Activated naive CD4-positive, alpha-beta T cell treated with anti-CD3 and anti-CD28 coated beads for 36 hours (primary cell): ENCODE data around the gene DMTF1. TPM values are rescaled to one million over a fixed set of nuclear protein-coding genes. Genes with fewer than 3 reads are reported as not detected.
"Not testable (repeated sequence)": the region's sequence is repeated elsewhere in the genome, so short reads cannot be mapped to it uniquely, and the experiment has no call there.

Experiments
- CTCF ChIA-PET: fragments of 350-600 bp; sonication (Branson Sonifier 250); formaldehyde crosslinking; loops from one replicate; lab custom pipeline; 2021; ENCODE audit warnings: antibody characterized with exemption; lab: Charles Lee
- DNase-seq: peaks from one replicate; pipeline ENCODE4 v3.0.0-alpha.2; 2020
- H3K27ac Mint-ChIP-seq: one replicate; pipeline ENCODE4 v1.8.0; 2021; ENCODE audit warnings: mild to moderate bottlenecking, mixed read lengths
- H3K27me3 Mint-ChIP-seq: one replicate; pipeline ENCODE4 v1.8.0; 2021; ENCODE audit warnings: low read depth, mixed read lengths
- H3K36me3 Mint-ChIP-seq: one replicate; pipeline ENCODE4 v1.8.0; 2021; ENCODE audit warnings: low read depth, mixed read lengths
- H3K4me1 Mint-ChIP-seq: one replicate; pipeline ENCODE4 v1.8.0; 2021; ENCODE audit warnings: low read depth, mixed read lengths
- H3K4me3 Mint-ChIP-seq: one replicate; pipeline ENCODE4 v1.8.0; 2021; ENCODE audit warnings: mild to moderate bottlenecking, moderate library complexity, mixed read lengths
- H3K9me3 Mint-ChIP-seq: one replicate; pipeline ENCODE4 v1.8.0; 2021; ENCODE audit warnings: mixed read lengths
- intact Hi-C: fragments of 100-400 bp; cut with micrococcal nuclease; formaldehyde crosslinking; loops from one replicate; pipeline ENCODE4 v1.15.1; 2023
- total RNA-seq, 2 experiments: library from RNA; stranded (reverse); gene quantifications; one replicate each; pipeline ENCODE4 v1.2.3, GENCODE V29; 2021

The DMTF1 gene
- total RNA-seq, 2 experiments from 2014 or later: 43.6 to 49.8 TPM

DNA sequence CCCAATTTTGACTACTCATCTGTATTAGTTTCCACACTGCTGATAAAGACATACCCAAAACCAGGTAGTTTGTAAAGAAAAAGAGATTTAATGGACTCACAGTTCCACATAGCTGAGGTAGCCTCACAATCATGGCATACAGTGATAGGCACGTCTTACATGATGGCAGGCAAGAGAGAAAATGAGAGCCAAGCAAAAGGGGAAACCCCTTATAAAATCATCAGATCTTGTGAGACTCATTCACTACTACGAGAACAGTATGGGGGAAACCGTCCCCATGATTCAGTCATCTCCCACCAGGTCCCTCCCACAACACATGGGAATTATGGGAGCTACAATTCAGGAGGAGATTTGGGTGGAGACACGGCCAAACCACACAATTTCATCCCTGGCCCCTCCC, 51.7 kb downstream of the DMTF1 start:
- H3K27me3 Mint-ChIP-seq, H3K4me3 Mint-ChIP-seq: not testable (repeated sequence)
- CTCF ChIA-PET: interaction anchor here (0.5 to 1.3 kb wide), 6 partner anchors 9 to 248 kb away, joined by 3 to 6 read pairs (median 4); no protein-coding TSS in a partner anchor
- H3K4me1 Mint-ChIP-seq: peaks cover 76% of the 10 kb centered on the region
- intact Hi-C loops: loop anchor here (1.0 kb wide), 1 partner anchor 12 kb away; no protein-coding TSS in a partner anchor
- peak overlapping the region; percentile 78 for H3K27ac Mint-ChIP-seq
- peaks cover 92% of the 10 kb centered on the region for H3K36me3 Mint-ChIP-seq
- peak; percentile 33 for DNase-seq
- H3K9me3 Mint-ChIP-seq: peaks cover 35% of the 10 kb centered on the region

GRCh38 chr7:87204933-87205332, 52.7 kb downstream of the DMTF1 start:
- CTCF ChIA-PET: no interaction called here
- H3K9me3 Mint-ChIP-seq: peaks cover 35% of the 10 kb centered on the region
- H3K36me3 Mint-ChIP-seq: peaks cover 91% of the 10 kb centered on the region
- H3K27me3 Mint-ChIP-seq: no peaks in the 10 kb centered on the region
- no peak overlapping the region for H3K4me3 Mint-ChIP-seq
- H3K27ac Mint-ChIP-seq: no peak overlapping the region
- intact Hi-C loops: loop anchor here (1.0 kb wide), 1 partner anchor 11 kb away; no protein-coding TSS in a partner anchor
- H3K4me1 Mint-ChIP-seq: peaks cover 74% of the 10 kb centered on the region
- DNase-seq: no peak

- intact Hi-C loops, DNase-seq, H3K27me3 Mint-ChIP-seq, H3K4me3 Mint-ChIP-seq: not testable (repeated sequence)
- Mint-ChIP-seq H3K27ac (peak overlapping the region; percentile 19), H3K9me3 (peaks cover 35% of the 10 kb centered on the region), H3K4me1 (peaks cover 74% of the 10 kb centered on the region), H3K36me3 (peaks cover 89% of the 10 kb centered on the region)
- CTCF ChIA-PET: interaction anchor here (0.5 kb wide), 1 partner anchor 1803 kb away, joined by 4 read pairs; no protein-coding TSS in a partner anchor
Observed at GRCh38 chr7:87205701-87206100, 53.4 kb downstream of the DMTF1 start.

- Mint-ChIP-seq H3K4me1 (peaks cover 74% of the 10 kb centered on the region), H3K27ac (peak overlapping the region; percentile 37), H3K36me3 (peaks cover 83% of the 10 kb centered on the region), H3K4me3 (no peak overlapping the region), H3K27me3 (no peaks in the 10 kb centered on the region), H3K9me3 (peaks cover 35% of the 10 kb centered on the region)
- intact Hi-C loops: no loop called here
- DNase-seq: no peak
- CTCF ChIA-PET: interaction anchor here (0.7 kb wide), 1 partner anchor 14 kb away, joined by 3 read pairs; no protein-coding TSS in a partner anchor
Observed at GRCh38 chr7:87206361-87206760, 54.1 kb downstream of the DMTF1 start.

- CTCF ChIA-PET: no interaction called here
- Mint-ChIP-seq H3K4me3 (no peak overlapping the region), H3K36me3 (peaks cover 72% of the 10 kb centered on the region), H3K4me1 (peaks cover 79% of the 10 kb centered on the region), H3K9me3 (peaks cover 26% of the 10 kb centered on the region), H3K27me3 (no peaks in the 10 kb centered on the region), H3K27ac (peak overlapping the region; percentile 74)
- no peak for DNase-seq
- intact Hi-C loops: no loop called here
Observed at GRCh38 chr7:87209295-87209924, 57.2 kb downstream of the DMTF1 start.

DNA sequence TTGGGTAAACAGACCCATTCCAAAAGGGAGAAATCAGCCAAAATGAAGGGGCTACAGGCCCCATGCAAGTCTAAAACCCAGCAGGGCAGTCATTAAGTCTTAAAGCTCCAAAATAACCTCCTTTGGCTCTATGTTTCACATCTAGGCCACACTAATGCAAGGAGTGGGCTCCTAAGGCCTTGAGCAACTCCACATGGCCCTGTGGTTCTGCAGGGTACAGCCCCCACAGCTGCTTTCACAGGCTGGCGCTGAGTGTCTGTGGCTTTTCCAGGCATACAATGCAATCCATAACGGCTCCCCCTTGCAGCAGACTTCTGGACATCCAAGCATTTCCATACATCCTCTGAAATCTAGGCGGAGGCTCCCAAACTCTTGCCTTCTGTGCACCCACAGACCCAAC, 58.3 kb downstream of the DMTF1 start:
- CTCF ChIA-PET: no interaction called here
- no peak for DNase-seq
- H3K4me3 Mint-ChIP-seq: no peak overlapping the region
- H3K27ac Mint-ChIP-seq: peak overlapping the region; percentile 39
- H3K4me1 Mint-ChIP-seq: peaks cover 84% of the 10 kb centered on the region
- H3K27me3 Mint-ChIP-seq: no peaks in the 10 kb centered on the region
- peaks cover 16% of the 10 kb centered on the region for H3K9me3 Mint-ChIP-seq
- intact Hi-C loops: no loop called here
- H3K36me3 Mint-ChIP-seq: peaks cover 65% of the 10 kb centered on the region

DNA sequence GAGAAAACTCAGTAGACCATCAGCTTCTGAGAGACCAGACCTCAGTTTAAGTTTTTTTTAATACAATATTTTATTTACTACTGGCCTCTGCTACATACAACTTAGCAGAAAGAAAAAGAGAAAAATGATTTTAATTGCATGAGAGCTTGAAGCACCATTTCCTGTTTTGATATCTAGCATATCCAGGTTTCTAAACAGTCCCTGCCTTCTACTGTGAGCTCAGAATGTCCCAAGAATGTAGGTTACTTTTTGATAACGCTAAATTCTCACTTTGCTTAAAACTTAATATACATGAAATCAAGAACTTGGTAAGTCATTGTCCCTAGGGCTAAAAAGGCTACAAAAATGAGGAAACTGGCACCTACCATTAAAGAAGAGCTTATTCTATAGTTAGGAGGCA, 60.2 kb downstream of the DMTF1 start:
- H3K27ac Mint-ChIP-seq: peak overlapping the region; percentile 86
- H3K36me3 Mint-ChIP-seq: peaks cover 54% of the 10 kb centered on the region
- H3K27me3 Mint-ChIP-seq: no peaks in the 10 kb centered on the region
- peaks cover 88% of the 10 kb centered on the region for H3K4me1 Mint-ChIP-seq
- H3K9me3 Mint-ChIP-seq: peaks cover 5% of the 10 kb centered on the region
- no peak for DNase-seq
- CTCF ChIA-PET: interaction anchor here (0.8 to 1.6 kb wide), 3 partner anchors 9 to 24 kb away, joined by 4 to 9 read pairs (median 4); no protein-coding TSS in a partner anchor
- intact Hi-C loops: no loop called here
- peak overlapping the region; percentile 52 for H3K4me3 Mint-ChIP-seq

GRCh38 chr7:87213252-87213651, 61.0 kb downstream of the DMTF1 start:
- Mint-ChIP-seq H3K27ac (peak overlapping the region; percentile 86), H3K9me3 (peaks cover 3% of the 10 kb centered on the region), H3K36me3 (peaks cover 52% of the 10 kb centered on the region), H3K27me3 (no peaks in the 10 kb centered on the region), H3K4me3 (peak overlapping the region; percentile 52), H3K4me1 (peaks cover 83% of the 10 kb centered on the region)
- CTCF ChIA-PET: interaction anchor here (0.8 to 1.6 kb wide), 3 partner anchors 10 to 23 kb away, joined by 4 to 9 read pairs (median 4); no protein-coding TSS in a partner anchor
- intact Hi-C loops: no loop called here
- no peak for DNase-seq

GRCh38 chr7:87213811-87214210, 61.6 kb downstream of the DMTF1 start:
- peaks cover 77% of the 10 kb centered on the region for H3K4me1 Mint-ChIP-seq
- H3K9me3 Mint-ChIP-seq: no peaks in the 10 kb centered on the region
- H3K36me3 Mint-ChIP-seq: peaks cover 51% of the 10 kb centered on the region
- H3K27me3 Mint-ChIP-seq: no peaks in the 10 kb centered on the region
- no peak for DNase-seq
- CTCF ChIA-PET: no interaction called here
- intact Hi-C loops: no loop called here
- H3K4me3 Mint-ChIP-seq: peak overlapping the region; percentile 17
- H3K27ac Mint-ChIP-seq: peak overlapping the region; percentile 86

GRCh38 chr7:87215046-87215445, 62.8 kb downstream of the DMTF1 start:
- CTCF ChIA-PET: no interaction called here
- H3K9me3 Mint-ChIP-seq: no peaks in the 10 kb centered on the region
- H3K27ac Mint-ChIP-seq: no peak overlapping the region
- H3K27me3 Mint-ChIP-seq: no peaks in the 10 kb centered on the region
- DNase-seq: no peak
- H3K4me3 Mint-ChIP-seq: no peak overlapping the region
- peaks cover 67% of the 10 kb centered on the region for H3K4me1 Mint-ChIP-seq
- intact Hi-C loops: loop anchor here (5.0 kb wide), 3 partner anchors 412 to 1002 kb away; partner anchors contain the start of genes ADAM22 and RUNDC3B
- peaks cover 50% of the 10 kb centered on the region for H3K36me3 Mint-ChIP-seq

DNA sequence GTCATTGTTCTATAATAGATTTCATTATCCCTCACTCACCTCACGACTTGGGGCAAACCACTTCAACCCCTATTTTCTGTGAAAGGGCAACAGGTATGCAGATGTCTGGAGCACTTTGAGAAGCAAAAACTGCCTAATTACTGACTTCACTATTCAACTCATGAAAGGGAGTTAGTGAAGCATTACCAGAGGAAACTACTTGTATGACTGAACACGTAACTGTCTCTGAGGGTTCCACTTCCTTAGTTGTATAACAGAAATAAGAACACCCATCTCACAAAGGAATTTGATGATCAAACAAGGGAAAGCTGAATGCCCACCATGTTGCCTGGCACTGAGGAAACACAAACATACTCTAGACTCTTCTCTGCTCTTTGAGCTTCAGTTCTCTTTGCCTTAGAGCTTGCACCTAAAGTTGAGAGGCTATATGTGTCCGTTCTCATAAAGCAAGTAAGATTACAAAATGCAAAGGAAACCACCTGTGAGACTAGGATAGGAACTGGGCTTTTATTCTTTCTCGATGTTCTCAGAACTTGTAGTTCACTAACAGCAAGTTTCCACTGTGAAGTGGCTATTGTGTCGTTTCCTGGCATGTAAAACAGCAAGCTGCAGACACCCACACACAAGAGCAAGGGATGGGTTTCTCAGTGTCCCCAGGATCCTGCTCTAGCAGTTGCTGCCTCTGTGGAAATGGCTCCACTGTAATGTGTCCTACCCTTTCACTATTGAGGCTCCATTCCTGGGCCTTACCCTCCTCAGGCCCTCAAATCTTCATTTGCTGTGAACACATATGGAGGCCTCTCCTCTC, 64.7 kb downstream of the DMTF1 start:
- Mint-ChIP-seq H3K4me3 (peak overlapping the region; percentile 98), H3K9me3 (no peaks in the 10 kb centered on the region), H3K4me1 (peaks cover 55% of the 10 kb centered on the region), H3K36me3 (peaks cover 42% of the 10 kb centered on the region), H3K27ac (peak overlapping the region; percentile 97), H3K27me3 (peaks cover 6% of the 10 kb centered on the region)
- intact Hi-C loops: loop anchor here (1.0 to 5.0 kb wide), 8 partner anchors 13 to 1000 kb away; partner anchors contain the start of genes ADAM22 and RUNDC3B
- DNase-seq: peak; percentile 76
- CTCF ChIA-PET: interaction anchor here (0.6 to 1.5 kb wide), 7 partner anchors 15 to 220 kb away, joined by 3 to 5 read pairs (median 3); partner anchors contain the start of gene DMTF1
